Liver (tissue), 3 donors: ENCODE data around the gene SMARCC2.

Experiments
- CTCF ChIP-seq: fragments of 150-350 bp; IDR thresholded peaks from 2 replicates; pipeline ENCODE4 v1.5.1; 2017; ENCODE audit warnings: improper control_type of control experiment, low read depth, low read length; ENCODE audit not compliant: missing input control
- EGR1 ChIP-seq, 2 donors: IDR thresholded peaks; 2 replicates each; pipeline ENCODE4 v1.6.1; 2016 to 2018; ENCODE audit warnings: antibody characterized with exemption in 2 of 2, low read depth in 2 of 2
- FOXA1 ChIP-seq: IDR thresholded peaks from 2 replicates; pipeline ENCODE4 v1.6.1; 2016; ENCODE audit warnings: antibody characterized with exemption
- FOXA2 ChIP-seq: IDR thresholded peaks from 2 replicates; pipeline ENCODE4 v1.6.1; 2016; ENCODE audit warnings: antibody characterized with exemption
- HNF4A ChIP-seq, 2 donors: conservative IDR thresholded peaks; 2 replicates each; pipeline ENCODE4 v1.6.1; 2016; ENCODE audit warnings: antibody characterized with exemption in 2 of 2, mild to moderate bottlenecking in 2 of 2
- MAX ChIP-seq: IDR thresholded peaks from 2 replicates; pipeline ENCODE4 v1.6.1; 2016; ENCODE audit warnings: antibody characterized with exemption
- RAD21 ChIP-seq, 2 donors: IDR thresholded peaks; 2 replicates each; pipeline ENCODE4 v1.6.1; 2016; ENCODE audit warnings: antibody characterized with exemption in 2 of 2, mild to moderate bottlenecking in 2 of 2
- REST ChIP-seq: IDR thresholded peaks from 2 replicates; pipeline ENCODE4 v1.6.1; 2016; ENCODE audit warnings: antibody characterized with exemption, mild to moderate bottlenecking
- RXRA ChIP-seq, 2 donors: IDR thresholded peaks; 2 replicates each; pipeline ENCODE4 v1.6.1; 2017 to 2018; ENCODE audit warnings: antibody characterized with exemption in 2 of 2, mild to moderate bottlenecking in 1 of 2
- TAF1 ChIP-seq: conservative IDR thresholded peaks from 2 replicates; pipeline ENCODE4 v1.6.1; 2016; ENCODE audit warnings: antibody characterized with exemption, mild to moderate bottlenecking
- YY1 ChIP-seq: IDR thresholded peaks from 2 replicates; pipeline ENCODE4 v1.6.1; 2016; ENCODE audit warnings: antibody characterized with exemption, mild to moderate bottlenecking
- ZBTB33 ChIP-seq: IDR thresholded peaks from 2 replicates; pipeline ENCODE4 v1.6.1; 2016; ENCODE audit warnings: antibody characterized with exemption
- donor health status: healthy.
- donor health status: healthy.

- no peak for TF ChIP-seq CTCF
- no peak for TF ChIP-seq MAX
- no peak for TF ChIP-seq EGR1 (IDR thresholded peaks at IDR 0.05; ENCODE audit: low read depth in 2 of 2)
- TF ChIP-seq REST = no peak
- no peak for TF ChIP-seq ZBTB33
- no peak for TF ChIP-seq FOXA2
- TF ChIP-seq YY1 = no peak
- TF ChIP-seq FOXA1 = no peak
- no peak for TF ChIP-seq RAD21 (IDR thresholded peaks at IDR 0.05)
- TF ChIP-seq TAF1 = no peak
- no peak for TF ChIP-seq RXRA (IDR thresholded peaks at IDR 0.05)
- TF ChIP-seq HNF4A (conservative IDR thresholded peaks at IDR 0.05) = no peak
These were observed 9.6 kb upstream of the SMARCC2 start for GRCh38 chr12:56198836-56199235.
